NCI-H1092 (cell line): ENCODE data around the gene STAC.
"Not testable (repeated sequence)": the region's sequence is repeated elsewhere in the genome, so short reads cannot be mapped to it uniquely, and the experiment has no call there.

Experiments used
- DNase-seq: peaks from one replicate; lab custom pipeline; 2025; lab: John Stamatoyannopoulos, UW

STAC gene

DNA sequence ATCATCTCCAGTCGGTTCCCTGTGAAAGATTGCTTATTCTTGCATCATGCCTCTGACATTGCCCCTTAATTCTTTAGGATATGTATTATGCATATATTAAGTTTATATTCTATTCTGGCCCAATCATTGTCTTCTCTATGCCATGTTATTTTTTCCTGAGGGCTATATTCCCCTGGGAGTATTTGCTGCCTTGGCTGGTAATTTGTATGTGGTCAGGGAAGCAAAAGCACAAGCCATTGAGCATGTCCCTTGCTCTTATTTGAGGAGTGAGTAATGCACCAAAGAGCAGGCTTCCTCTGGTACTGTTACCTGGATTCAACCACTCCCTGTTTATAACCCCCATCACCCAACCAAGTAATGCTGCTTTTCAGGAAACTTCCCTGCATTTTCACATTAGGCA, 36.3 kb downstream of the STAC start:
- no peak for DNase-seq

DNA sequence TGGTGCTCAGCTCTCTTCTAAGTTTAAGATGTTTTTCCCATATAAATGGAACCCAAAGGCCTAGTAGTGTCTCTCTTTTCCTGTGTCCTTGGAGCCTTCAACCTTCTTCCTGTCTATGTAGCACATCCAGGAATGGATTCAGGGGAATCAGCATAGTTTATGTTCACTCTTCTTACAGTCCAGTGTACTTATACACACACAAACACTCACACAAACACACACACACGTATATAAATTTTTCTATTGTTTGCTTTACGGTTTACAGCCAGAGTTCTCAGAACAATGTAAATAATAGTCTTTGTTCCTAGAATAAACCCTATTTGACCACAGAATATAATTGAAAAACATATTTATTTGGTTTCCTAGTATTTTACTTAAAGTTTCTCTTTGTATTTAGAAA, 36.9 kb downstream of the STAC start:
- no peak for DNase-seq

DNA sequence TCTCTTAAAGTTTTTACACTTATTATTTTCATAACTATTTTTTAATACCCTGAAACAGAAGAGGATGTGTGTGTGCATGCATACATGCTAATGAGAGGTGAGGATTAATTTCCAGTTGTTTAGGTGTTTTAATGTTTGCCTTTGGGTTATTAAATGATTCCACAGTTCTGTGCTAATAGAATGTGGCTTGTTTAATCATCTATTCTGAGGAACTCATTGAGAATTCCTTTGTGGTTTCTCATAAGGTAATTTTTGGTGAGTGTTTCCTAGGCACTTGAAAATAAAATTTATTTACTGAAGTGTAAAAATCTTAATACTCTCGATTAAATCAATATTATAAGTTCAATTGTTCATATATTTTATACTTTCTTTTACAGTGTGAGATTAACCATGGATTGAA, 38.0 kb downstream of the STAC start:
- no peak for DNase-seq

DNA sequence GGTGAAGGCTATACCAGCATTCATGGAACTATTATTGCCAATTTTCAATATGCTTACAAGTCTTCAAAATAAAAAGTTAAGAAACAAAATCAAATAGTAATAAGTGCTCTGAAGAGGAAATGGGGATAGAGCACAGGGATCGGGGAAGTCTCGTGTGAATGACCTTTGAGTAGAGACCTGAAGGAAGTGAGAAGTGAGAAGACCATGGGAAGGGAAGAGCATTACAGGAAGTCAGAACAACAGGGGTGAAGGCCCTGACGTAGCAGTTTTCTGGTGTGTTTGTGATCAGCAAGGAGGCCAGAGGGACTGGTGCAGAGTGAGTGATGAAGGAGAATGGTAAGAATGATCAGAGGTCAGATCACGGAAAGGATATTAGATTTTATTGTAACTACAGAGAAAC, 48.1 kb downstream of the STAC start:
- no peak for DNase-seq

DNA sequence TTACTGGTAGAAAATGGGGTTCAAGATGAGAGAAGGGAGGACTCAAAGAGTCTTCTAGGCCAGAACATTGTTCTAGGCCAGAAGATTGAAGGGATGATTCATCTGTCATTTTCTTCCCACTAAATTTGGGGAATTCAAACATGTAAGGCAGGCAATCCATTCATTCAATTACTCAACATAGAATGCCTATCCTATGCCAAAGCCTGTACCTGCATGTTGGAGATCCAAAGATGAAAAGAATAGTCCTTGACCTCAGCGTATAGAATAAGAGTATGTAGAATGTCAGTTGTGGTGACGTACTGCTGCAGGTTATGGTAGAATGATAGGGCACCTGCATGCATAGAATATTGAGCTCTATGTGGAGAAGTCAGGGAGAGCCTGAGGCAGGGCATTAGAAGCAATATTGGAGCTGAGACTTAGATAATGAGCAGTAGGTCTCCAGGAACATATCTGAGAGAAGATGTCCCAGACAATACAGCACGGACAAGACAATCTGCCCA, 49.7 kb downstream of the STAC start:
- no peak for DNase-seq

DNA sequence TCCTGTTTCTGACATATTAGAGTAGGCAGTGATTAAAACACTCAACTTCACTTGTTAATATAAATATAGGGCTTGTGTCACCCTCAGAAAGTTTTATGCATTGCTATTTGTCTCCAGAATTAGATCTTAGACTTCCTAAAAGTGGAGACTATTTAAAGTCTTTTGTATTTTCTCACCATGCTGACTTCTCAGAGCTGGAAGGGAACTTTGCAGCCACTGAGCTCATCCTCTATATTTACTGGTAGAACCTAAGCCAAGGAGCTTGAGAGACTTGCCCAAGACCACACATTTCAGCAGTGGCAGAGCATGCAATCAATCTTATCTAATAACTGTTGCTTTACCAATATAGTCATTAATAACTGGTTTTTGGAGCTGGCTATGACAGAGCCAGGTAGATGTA, 53.2 kb downstream of the STAC start:
- DNase-seq: no peak

DNA sequence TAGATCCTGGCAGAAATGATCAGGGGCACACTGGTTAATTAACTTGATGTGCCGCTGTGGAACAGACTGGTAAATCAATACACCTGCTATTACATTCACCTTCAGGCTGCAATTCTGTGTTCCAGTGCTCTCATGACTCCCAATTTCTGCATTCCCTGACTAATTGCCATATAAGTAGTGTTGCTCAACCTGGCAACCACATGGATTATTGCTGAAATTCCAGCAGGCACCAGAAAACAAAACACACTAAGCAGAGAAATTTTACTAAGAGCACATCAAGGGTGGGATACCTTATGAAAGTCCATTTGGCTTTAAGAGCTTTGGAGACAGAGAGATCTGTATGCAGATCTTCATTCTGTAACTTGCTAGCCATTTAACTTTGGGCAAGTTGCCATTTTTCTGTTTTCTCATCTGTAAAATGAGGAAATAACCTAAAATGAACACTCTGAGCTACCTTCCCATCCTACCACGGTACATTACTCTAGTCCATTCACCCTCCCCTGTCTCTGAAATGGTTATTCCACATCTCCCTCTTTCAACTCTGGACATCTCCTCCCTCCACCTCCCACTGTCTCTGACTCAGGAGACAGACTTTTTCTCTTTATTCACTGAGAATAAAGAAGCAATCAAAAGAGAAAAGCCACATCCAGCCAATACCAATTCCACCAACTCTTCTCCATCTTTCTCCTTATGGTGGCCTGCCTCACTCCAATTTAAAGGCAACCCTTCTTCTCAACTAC, 54.6 kb downstream of the STAC start:
- no peak for DNase-seq

DNA sequence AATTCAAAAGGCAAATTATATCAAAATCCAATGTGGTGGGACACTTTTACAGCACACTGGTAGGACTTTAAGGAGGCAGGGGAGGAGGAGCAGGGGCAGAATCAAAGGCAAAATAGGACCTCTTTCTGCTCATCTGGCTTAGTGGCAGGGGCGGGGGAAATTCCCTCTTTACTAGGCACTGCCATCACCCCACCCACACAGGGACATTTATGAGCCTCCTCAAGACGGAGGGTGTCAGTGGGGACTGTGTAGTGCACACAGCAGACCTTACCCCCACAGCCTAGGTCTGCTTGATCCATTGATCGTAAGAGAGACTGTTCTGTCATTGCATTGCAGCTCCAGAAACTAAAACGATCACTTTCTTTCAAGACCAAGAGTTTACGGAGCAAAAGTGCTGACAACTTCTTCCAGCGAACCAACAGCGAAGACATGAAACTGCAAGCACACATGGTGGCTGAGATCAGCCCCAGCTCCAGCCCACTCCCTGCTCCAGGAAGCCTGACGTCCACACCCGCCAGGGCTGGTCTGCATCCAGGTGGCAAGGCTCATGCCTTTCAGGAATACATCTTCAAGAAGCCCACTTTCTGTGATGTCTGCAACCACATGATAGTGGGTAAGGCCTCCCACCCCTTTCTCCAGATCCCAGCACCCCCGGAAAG, 62.9 kb downstream of the STAC start:
- no peak for DNase-seq

DNA sequence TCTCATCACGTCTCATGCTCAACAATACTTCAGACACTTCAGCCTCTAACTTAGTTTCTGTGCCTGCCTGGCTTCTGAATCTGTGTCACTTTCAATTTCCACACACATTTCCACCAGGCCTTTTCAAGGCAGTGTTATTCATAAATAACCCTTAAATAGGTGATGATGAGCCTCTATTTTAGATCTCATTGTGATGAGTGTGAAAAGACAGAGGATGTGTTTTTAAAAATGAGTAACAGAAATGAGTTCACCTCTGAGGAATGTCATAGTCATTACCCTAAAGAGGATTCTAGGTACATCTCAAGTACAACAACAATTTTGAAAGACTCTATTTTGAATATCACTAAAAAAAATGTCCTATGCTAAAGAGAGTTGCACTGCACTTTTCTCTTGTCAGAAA, 64.6 kb downstream of the STAC start:
- DNase-seq: no peak

DNA sequence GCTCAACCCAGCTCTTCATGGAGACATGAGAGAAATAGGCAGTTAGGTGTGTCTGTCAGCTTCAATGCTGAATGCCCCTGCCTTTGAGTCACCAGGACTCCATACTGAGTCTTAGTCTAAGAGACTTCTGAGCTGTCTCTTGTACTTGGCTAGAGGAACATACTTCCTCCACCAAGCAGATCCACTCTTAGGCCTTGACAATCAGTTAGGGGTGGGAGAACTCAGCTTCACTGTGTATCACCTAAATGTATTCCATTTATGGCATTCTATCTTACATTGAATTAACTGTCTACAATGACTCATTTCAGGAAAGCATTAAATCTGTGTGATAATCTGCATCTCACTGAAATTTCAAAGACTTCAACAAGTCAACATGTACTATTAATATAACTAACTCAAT, 66.0 kb downstream of the STAC start:
- DNase-seq: no peak

DNA sequence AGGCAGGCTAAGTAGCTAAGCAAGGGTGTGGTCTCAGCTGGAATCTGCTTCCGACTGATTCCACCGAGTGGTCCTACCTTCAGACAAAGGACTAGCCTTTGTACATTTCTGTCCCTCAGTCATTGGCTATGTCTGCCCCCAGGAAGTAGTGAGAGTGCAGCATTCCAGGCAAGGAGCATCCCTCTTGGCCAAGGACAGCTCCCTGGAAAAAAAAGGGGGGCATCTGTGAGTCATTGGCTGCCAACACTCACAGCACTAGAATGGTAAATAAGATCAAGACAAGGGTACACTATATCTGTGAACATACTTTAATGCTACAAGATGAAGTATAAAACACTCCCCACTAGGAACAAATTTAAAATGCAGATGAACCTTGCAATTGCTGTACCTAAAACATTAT, 66.8 kb downstream of the STAC start:
- DNase-seq: no peak

DNA sequence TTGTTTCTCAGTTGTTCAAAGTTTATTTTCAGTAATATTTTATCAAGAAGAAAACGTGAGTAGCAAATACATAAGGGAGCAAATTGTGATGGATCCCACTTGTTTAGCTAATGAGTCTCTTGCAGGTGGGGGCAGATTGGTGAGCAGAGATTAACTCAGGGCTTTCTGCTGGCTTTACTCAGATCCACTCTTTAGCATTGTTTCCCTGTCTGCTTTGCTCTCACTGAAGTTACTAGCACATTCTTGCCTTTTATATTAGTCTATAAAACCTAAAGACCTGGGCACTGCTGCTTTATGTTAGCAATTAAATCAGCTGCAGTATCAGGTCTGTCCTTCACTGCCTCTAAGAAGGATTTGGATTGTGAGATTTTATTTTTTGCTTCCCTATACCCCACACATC, 71.5 kb downstream of the STAC start:
- no peak for DNase-seq

DNA sequence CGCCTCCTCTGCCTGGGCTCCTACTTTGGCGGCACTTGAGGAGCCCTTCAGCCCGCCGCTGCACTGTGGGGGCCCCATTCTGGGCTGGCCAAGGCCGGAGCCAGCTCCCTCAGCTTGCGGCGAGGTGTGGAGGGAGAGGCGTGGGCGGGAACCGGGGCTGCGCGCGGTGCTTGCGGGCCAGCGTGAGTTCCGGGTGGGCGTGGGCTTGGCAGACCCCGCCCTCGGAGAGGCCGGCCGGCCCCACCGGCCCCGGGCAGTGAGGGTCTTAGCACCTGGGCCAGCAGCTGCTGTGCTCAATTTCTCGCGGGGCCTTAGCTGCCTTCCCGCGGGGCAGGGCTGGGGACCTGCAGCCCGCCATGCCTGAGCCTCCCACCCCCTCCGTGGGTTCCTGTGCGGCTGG, 72.9 kb downstream of the STAC start:
- DNase-seq: not testable (repeated sequence)

DNA sequence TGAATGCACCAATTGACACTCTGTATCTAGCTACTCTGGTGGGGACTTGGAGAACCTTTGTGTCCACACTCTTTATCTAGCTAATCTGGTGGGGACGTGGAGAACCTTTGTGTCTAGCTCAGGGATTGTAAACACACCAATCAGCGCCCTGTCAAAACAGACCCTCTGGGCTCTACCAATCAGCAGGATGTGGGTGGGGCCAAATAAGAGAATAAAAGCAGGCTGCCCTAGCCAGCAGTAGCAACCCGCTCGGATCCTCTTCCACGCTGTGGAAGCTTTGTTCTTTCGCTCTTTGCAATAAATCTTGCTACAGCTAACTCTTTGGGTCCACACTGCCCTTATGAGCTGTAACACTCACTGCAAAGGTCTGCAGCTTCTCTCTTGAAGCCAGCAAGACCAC, 73.6 kb downstream of the STAC start:
- not testable (repeated sequence) for DNase-seq

DNA sequence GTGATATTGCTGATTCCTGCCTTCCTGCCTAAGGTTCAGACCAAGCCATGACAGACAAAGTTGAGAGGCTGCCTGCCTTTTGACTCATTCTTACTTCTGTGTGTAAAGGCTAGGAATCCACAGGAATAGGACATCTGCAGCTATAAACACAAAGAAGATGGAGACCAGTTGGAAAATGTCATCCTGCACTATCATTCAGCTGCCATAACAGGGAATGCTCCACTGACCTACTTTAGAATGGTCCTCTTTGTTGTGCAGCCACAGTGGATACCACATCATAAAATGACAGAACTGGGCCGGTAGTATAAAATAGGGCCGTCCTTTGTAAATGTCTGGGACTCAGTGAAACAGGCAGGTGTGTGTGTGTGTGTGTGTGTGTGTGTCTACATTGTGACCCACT, 75.1 kb downstream of the STAC start:
- DNase-seq: no peak

DNA sequence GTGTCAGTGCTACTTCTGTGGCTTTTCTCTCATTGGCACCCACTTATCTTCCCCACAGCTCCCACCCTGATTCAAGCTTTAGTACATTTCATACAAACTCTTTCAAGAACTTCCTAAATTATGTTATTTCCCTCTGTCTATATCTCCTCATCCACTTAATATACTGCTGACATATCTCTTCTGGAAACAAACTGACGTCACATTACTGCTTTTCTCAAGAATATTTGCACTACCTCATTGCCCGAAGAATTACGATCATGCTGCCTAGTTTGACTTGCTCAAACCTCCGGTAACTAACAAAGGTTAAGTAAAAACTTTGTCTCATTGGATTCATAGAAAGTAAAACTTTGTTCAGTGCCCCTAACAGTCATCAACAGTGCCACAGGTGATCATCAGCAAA, 76.5 kb downstream of the STAC start:
- DNase-seq: no peak

DNA sequence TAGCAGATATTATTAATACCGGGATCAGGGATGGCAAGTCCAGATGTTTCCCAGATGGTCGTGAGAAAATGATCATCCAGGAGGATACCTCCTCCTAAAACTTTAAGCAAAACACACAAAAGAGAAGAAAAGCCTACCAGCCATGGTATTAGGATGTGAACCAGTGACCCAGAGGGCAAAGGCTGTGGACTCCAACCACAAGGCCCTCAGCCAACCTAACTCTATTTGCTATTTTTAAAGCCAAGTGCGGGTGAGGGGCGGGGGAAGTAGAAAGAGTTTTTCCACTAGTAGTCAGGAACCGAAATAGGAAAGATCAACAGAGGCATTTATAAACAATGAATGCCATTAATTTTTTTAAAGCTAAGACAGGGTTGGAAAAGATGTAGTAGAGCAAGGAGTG, 77.4 kb downstream of the STAC start:
- no peak for DNase-seq

DNA sequence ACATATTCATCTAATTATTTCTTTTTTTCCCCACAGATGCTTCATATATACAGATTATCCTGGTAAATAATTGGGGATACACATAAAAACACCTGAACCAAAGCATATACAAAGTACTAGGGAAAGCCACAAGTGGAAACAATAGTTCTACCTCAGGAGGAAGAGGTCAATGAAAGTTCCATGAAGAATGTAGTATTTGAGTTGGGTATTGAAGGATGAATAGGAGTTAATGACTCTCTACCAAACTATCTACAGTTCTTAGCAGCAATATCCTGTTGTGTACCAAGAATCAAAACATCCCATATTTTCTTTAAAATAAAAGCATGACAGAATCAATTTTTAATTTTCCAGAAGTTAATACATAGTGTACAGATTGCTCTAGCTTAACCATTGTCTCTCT, 78.9 kb downstream of the STAC start:
- DNase-seq: no peak

DNA sequence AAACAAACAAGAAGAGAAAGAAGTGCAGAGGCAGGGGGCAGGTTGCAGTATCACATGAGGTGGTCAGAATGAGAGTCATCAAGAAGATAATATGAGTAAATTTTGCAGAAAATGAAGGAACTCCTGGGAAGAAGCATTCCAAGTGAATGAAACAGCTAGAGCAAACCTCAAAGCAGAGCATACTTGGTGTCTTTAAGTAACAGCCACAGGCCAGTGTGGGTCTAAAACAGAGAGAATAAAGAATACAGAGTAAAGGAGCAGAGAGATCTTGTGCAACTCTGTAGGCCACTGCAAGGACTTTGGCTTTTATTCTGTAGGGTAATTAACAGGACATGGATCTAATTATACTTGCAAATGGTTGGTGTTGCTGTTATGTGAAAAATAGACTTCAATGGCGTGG, 81.3 kb downstream of the STAC start:
- DNase-seq: no peak

DNA sequence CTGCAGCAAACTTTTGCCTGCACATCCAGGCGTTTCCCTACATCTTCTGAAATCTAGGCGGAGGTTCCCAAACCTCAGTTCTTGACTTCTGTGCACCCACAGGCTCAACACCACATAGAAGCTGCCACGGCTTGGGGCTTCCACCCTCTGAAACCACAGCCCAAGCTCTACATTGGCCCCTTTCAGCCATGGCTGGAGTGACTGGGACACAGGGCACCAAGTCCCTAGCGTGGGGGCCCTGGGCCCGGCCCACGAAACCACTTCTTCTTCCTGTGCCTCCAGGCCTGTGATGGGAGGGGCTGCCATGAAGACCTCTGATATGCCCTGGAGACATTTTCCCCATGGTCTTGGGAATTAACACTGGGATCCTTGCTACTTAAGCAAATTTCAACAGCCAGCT, 91.7 kb downstream of the STAC start:
- not testable (repeated sequence) for DNase-seq

DNA sequence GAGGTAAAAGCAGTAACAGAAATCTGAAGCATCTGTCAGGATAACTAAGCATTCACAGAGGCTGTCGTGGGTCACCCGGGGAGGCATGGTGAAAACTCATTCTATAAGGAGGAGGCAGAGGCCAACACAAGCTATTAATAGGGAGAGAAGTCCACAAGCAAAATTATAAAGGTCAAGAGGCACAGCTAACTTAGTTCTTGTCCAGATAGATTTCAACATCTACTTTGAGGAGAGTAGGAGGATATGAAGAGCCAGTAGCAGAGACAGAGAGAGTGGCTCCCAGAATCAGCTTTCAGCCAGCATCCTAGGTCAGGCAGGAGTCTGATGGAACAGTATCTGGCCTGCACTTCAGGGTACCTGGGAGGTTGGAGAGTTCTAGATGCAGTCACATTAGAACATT, 95.3 kb downstream of the STAC start:
- no peak for DNase-seq

DNA sequence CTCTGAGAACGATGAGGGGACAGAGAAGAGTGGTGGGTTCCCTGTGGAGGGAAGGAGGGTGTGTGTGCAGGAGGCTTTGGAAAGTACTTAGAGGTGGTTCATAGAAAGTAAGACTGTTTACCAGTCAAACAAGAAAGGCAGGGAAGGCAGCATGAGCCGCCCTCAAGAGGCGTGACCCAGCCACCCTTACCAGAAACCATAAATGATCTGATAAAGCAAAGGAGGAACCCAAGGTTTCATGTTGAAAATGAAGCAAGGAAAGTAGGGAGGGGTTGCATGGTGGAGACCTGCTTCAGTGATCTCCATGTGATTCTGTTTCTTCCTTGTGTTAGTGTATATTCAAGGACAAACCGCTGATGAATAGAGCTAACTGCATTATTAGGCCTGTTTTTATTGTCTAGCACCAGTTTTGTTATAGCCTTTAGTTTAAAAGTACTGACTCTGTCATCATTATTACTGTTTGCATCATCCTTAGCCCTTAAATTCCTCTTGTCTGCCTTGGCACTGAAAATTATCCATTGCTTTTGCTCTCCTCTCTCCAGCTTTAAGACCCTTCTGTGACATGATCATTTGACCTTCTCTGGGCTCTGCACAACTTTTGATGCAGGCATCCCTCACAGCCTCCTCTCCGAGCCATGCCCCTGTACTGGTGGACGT, 96.1 kb downstream of the STAC start:
- DNase-seq: no peak

DNA sequence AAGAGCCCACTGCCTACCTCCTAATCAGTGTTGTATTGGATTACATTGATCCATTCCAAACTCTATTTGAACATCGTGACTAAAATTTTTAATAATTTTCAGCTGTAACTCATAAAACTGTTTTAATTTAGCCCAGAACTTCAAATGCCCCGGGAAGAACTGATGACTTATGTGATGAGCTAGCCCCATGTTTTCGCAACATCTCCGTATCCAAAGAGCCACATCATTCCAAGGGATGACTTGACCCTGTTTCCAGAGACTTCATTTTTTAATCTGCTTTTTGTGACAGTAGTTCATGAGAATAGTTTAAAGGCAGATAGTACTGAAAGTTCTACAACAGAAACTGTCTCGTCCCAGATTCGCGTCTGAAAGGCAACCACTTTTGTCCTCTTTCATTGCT, 97.4 kb downstream of the STAC start:
- no peak for DNase-seq
